Spleen (tissue), 11 donors: ENCODE measurements around the gene SOX8. TPM values are rescaled to one million over a fixed set of nuclear protein-coding genes. Genes with fewer than 3 reads are reported as not detected.

Experiments used
- DNase-seq: peaks from one replicate; pipeline ENCODE4 v3.0.0-alpha.2; 2020
- H3K27ac ChIP-seq, 8 donors: fragments of 200-600 bp; sonication (generic) in 7 of 8; 1 replicate in 4 of 8; 2 replicates in 4 of 8; pipeline versions ENCODE4 v1.5.0 to v1.8.0; 2016 to 2021; ENCODE audit warnings: inconsistent platforms in 4 of 8, mild to moderate bottlenecking in 4 of 8, moderate library complexity in 1 of 8
- H3K27me3 ChIP-seq, 7 donors: fragments of 200-600 bp; sonication (generic) in 6 of 7; replicated peaks in 1 of 7; 1 replicate in 4 of 7; 2 replicates in 3 of 7; pipeline versions ENCODE4 v1.5.0 to v1.8.0; 2016 to 2021; ENCODE audit warnings: inconsistent platforms in 3 of 7, mild to moderate bottlenecking in 1 of 7
- H3K36me3 ChIP-seq, 6 donors: fragments of 200-600 bp; sonication (generic) in 5 of 6; 1 replicate in 4 of 6; 2 replicates in 2 of 6; pipeline versions ENCODE4 v1.5.0 to v1.8.0; 2016 to 2021; ENCODE audit warnings: inconsistent platforms in 2 of 6
- H3K4me1 ChIP-seq, 6 donors: fragments of 200-600 bp; sonication (generic) in 5 of 6; 1 replicate in 3 of 6; 2 replicates in 3 of 6; pipeline versions ENCODE4 v1.5.0 to v1.8.0; 2016 to 2021; ENCODE audit warnings: inconsistent platforms in 3 of 6
- H3K4me3 ChIP-seq, 8 donors: fragments of 200-600 bp; sonication (generic) in 7 of 8; 1 replicate in 4 of 8; 2 replicates in 4 of 8; pipeline versions ENCODE4 v1.5.0 to v1.8.0; 2016 to 2021; ENCODE audit warnings: inconsistent platforms in 4 of 8, mild to moderate bottlenecking in 4 of 8, moderate library complexity in 2 of 8
- H3K9me3 ChIP-seq, 8 donors: fragments of 200-600 bp; sonication (generic) in 7 of 8; 1 replicate in 4 of 8; 2 replicates in 4 of 8; pipeline versions ENCODE4 v1.5.0 to v1.8.0; 2016 to 2021; ENCODE audit warnings: inconsistent platforms in 4 of 8
- CTCF ChIP-seq, 11 experiments: fragments of 200-600 bp in 7 of 11; fragments of 450-650 bp in 4 of 11; sonication (generic) in 4 of 11; IDR thresholded peaks in 8 of 11; conservative IDR thresholded peaks in 3 of 11; 1 replicate in 7 of 11; 2 replicates in 4 of 11; pipeline versions ENCODE4 v1.4.0 to v1.8.0; 2016 to 2021; ENCODE audit warnings: antibody characterized with exemption in 11 of 11, inconsistent platforms in 4 of 11, mild to moderate bottlenecking in 1 of 11
- POLR2A ChIP-seq, 3 donors: fragments of 450-650 bp; IDR thresholded peaks; one replicate each; pipeline ENCODE4 v1.5.1; 2017; ENCODE audit warnings: antibody characterized with exemption in 3 of 3, mild to moderate bottlenecking in 1 of 3
- POLR2AphosphoS5 ChIP-seq, 3 donors: sonication (generic); formaldehyde crosslinking; IDR thresholded peaks; one replicate each; pipeline ENCODE4 v1.5.1; 2017; ENCODE audit warnings: antibody characterized with exemption in 3 of 3
- WGBS, 5 donors: extraction: QIAGEN DNeasy Blood & Tissue Kit in 3 of 5; methylation state at CpG; one replicate each; pipeline versions ENCODE4 v1.1.5 to v1.1.7; 2013 to 2018; 5-methylcytosine and 5-hydroxymethylcytosine counted together
- intact Hi-C: fragments of 100-400 bp; cut with DNase I; formaldehyde crosslinking; loops from one replicate; pipeline ENCODE4 v1.15.0; 2023; ENCODE audit warnings: low total_unique reads
- polyA plus RNA-seq, 3 donors: library from polyadenylated mRNA; stranded (reverse); fragments of 200-250 nt; gene quantifications; one replicate each; pipeline ENCODE4 v1.2.1, GENCODE V29; 2013
- total RNA-seq, 7 donors: library from RNA; depleted of rRNA in 3 of 7; stranded (reverse); fragments of >200 nt in 3 of 7; fragmentation: NEBNext Ultra II Directional in 4 of 7; extraction: Animal tissue kit (Norgen Biotek cat#: 25700) in 4 of 7; gene quantifications; one replicate each; pipeline versions ENCODE4 v1.1.0 to v1.2.1, GENCODE V29; 2016 to 2021
- donor health status: healthy with polysubstance abuse.
- donor health status: DM: no; HTN: no; CAD: no; lungs with moderate emphysema.
- donor health status: DM: no; HTN: no; CAD: no.
- donor health status: Bipolar disorder and iron deficiency.
- donor health status: healthy.
- donor health status: DM: no; HTN: no; CAD: no.
- donor health status: DM: yes; HTN: yes; CAD: no.

SOX8 gene
- total and polyA plus RNA-seq, 10 donors = 0.60 to 3.7 (median 1.7) TPM

GRCh38 chr16:991345-991744, 9.8 kb downstream of the SOX8 start:
- Histone ChIP-seq H3K9me3 (peaks cover 0 to 26% (median 22%) of the 10 kb centered on the region in 8 donors), H3K36me3 (no peaks in the 10 kb centered on the region), H3K27ac (no peak overlapping the region), H3K4me1 (peaks cover 0 to under 1% (median 0%) of the 10 kb centered on the region in 6 donors), H3K4me3 (no peak overlapping the region), H3K27me3 (peaks cover 0 to 59% (median 0%) of the 10 kb centered on the region in 7 donors)
- intact Hi-C loops = no loop called here
- TF ChIP-seq CTCF (IDR thresholded peaks at IDR 0.05 in 8 of 11, conservative IDR thresholded peaks at IDR 0.05 in 3 of 11) (no peak), POLR2A (IDR thresholded peaks at IDR 0.05) (no peak)
- WGBS, 5 donors = 83 to 90% (median 85%) methylated on average over 8 to 11 of the region's 11 CpGs
- DNase-seq = no peak

- H3K27ac ChIP-seq = no peak overlapping the region
- TF ChIP-seq POLR2A (IDR thresholded peaks at IDR 0.05) = no peak
- no peak for TF ChIP-seq CTCF (IDR thresholded peaks at IDR 0.05 in 8 of 11, conservative IDR thresholded peaks at IDR 0.05 in 3 of 11)
- TF ChIP-seq POLR2AphosphoS5 (IDR thresholded peaks at IDR 0.05) = no peak
- peaks cover 0 to 63% (median 0%) of the 10 kb centered on the region in 7 donors for H3K27me3 ChIP-seq
- no peak for DNase-seq
- WGBS, 5 donors = 52 to 79% (median 75%) methylated on average over 7 to 9 of the region's 9 CpGs
- intact Hi-C loops = no loop called here
- peaks cover 0 to 4% (median under 1%) of the 10 kb centered on the region in 6 donors for H3K4me1 ChIP-seq
- H3K36me3 ChIP-seq = no peaks in the 10 kb centered on the region
- H3K4me3 ChIP-seq = no peak overlapping the region
- H3K9me3 ChIP-seq = peaks cover 0 to 28% (median 23%) of the 10 kb centered on the region in 8 donors
These were observed 10.2 kb downstream of the SOX8 start for GRCh38 chr16:991773-992172.

GRCh38 chr16:993731-994130, 12.2 kb downstream of the SOX8 start:
- Histone ChIP-seq H3K9me3 (peaks cover 0 to 30% (median 23%) of the 10 kb centered on the region in 8 donors), H3K4me1 (peaks cover 0 to 24% (median 17%) of the 10 kb centered on the region in 6 donors), H3K27me3 (peaks cover 0 to 63% (median 10%) of the 10 kb centered on the region in 7 donors), H3K36me3 (no peaks in the 10 kb centered on the region), H3K4me3 (no peak overlapping the region), H3K27ac (no peak overlapping the region)
- WGBS, 5 donors = 77 to 91% (median 85%) methylated on average over 3 of the region's 3 CpGs
- intact Hi-C loops = no loop called here
- TF ChIP-seq POLR2A (IDR thresholded peaks at IDR 0.05) (no peak), POLR2AphosphoS5 (IDR thresholded peaks at IDR 0.05) (no peak), CTCF (IDR thresholded peaks at IDR 0.05 in 8 of 11, conservative IDR thresholded peaks at IDR 0.05 in 3 of 11) (no peak)
- no peak for DNase-seq

- H3K9me3 ChIP-seq = peaks cover 0 to 30% (median 23%) of the 10 kb centered on the region in 8 donors
- 76 to 93% (median 87%) methylated on average over 3 of the region's 3 CpGs for WGBS, 5 donors
- no peak for TF ChIP-seq POLR2A (IDR thresholded peaks at IDR 0.05)
- TF ChIP-seq CTCF (IDR thresholded peaks at IDR 0.05 in 8 of 11, conservative IDR thresholded peaks at IDR 0.05 in 3 of 11) = no peak
- no peak for TF ChIP-seq POLR2AphosphoS5 (IDR thresholded peaks at IDR 0.05)
- no peaks in the 10 kb centered on the region for H3K36me3 ChIP-seq
- no peak for DNase-seq
- H3K27me3 ChIP-seq = peaks cover 0 to 63% (median 10%) of the 10 kb centered on the region in 7 donors
- no peak overlapping the region for H3K4me3 ChIP-seq
- intact Hi-C loops = no loop called here
- no peak overlapping the region for H3K27ac ChIP-seq
- H3K4me1 ChIP-seq = peaks cover 0 to 24% (median 17%) of the 10 kb centered on the region in 6 donors
These were observed 13.5 kb downstream of the SOX8 start for GRCh38 chr16:995087-995486.
